ENCODE measurements around the gene TRMT10A.

The TRMT10A gene

DNA sequence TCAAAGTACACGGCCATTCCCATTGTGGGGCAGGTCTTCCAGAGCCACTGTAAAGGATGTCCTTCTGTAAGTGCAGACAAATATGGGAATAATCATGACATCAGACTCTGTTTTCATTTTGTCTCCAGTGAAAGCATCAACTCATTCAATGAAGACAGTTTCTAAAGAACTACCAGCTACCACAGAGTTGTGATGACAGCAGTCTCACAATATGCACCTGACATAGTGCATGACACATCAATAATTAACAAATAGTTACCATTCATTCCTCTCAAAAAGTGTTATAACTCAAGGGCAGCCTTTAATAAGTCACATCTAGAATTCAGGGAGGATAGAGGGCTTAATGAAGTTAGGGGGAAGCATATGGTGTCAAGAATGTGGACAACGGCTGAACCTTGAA is 31.0 kb upstream of the TRMT10A start:
- Histone ChIP-seq H3K4me3 (ENCODE audit: low read length, poor library complexity, severe bottlenecking) (no peak overlapping the region), H3K4me2 (ENCODE audit: low read depth, low read length, poor library complexity, severe bottlenecking) (no peak overlapping the region), H3K9me3 (ENCODE audit: insufficient read depth, low read depth, low read length) (no peaks in the 10 kb centered on the region), H4K20me1 (ENCODE audit: insufficient read depth, low read length, poor library complexity, severe bottlenecking) (no peaks in the 10 kb centered on the region), H3F3A (ENCODE audit: low read depth) (no peaks in the 10 kb centered on the region), H2AFZ (ENCODE audit: low read length) (no peak overlapping the region), H3K79me2 (ENCODE audit: insufficient read depth, low read length) (no peaks in the 10 kb centered on the region), H3K27me3 (ENCODE audit: insufficient read depth, low read length, poor library complexity, severe bottlenecking) (no peaks in the 10 kb centered on the region), H3K4me1 (ENCODE audit: insufficient read depth, low read length, poor library complexity, severe bottlenecking) (no peaks in the 10 kb centered on the region), H3K9ac (ENCODE audit: low read depth, low read length, poor library complexity, severe bottlenecking) (no peak overlapping the region), H3K36me3 (ENCODE audit: insufficient read depth, low read length) (no peaks in the 10 kb centered on the region), H3K9me2 (replicated peaks; ENCODE audit: low read depth, low read length) (no peaks in the 10 kb centered on the region)
- no peak for TF ChIP-seq EZH2phosphoT487 (IDR thresholded peaks at IDR 0.05; ENCODE audit: borderline replicate concordance)
- TF ChIP-seq, protein P1, sequence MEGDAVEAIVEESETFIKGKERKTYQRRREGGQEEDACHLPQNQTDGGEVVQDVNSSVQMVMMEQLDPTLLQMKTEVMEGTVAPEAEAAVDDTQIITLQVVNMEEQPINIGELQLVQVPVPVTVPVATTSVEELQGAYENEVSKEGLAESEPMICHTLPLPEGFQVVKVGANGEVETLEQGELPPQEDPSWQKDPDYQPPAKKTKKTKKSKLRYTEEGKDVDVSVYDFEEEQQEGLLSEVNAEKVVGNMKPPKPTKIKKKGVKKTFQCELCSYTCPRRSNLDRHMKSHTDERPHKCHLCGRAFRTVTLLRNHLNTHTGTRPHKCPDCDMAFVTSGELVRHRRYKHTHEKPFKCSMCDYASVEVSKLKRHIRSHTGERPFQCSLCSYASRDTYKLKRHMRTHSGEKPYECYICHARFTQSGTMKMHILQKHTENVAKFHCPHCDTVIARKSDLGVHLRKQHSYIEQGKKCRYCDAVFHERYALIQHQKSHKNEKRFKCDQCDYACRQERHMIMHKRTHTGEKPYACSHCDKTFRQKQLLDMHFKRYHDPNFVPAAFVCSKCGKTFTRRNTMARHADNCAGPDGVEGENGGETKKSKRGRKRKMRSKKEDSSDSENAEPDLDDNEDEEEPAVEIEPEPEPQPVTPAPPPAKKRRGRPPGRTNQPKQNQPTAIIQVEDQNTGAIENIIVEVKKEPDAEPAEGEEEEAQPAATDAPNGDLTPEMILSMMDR (conservative IDR thresholded peaks at IDR 0.05; ENCODE audit: low read length) = no peak

GRCh38 chr4:99593781-99594641 is 30.2 kb upstream of the TRMT10A start:
- no peaks in the 10 kb centered on the region for H3K9me3 ChIP-seq (ENCODE audit: insufficient read depth, low read depth, low read length)
- no peak overlapping the region for H2AFZ ChIP-seq (ENCODE audit: low read length)
- no peak overlapping the region for H3K9ac ChIP-seq (ENCODE audit: low read depth, low read length, poor library complexity, severe bottlenecking)
- H3K79me2 ChIP-seq (ENCODE audit: insufficient read depth, low read length) = no peaks in the 10 kb centered on the region
- H3K9me2 ChIP-seq (replicated peaks; ENCODE audit: low read depth, low read length) = no peaks in the 10 kb centered on the region
- H4K20me1 ChIP-seq (ENCODE audit: insufficient read depth, low read length, poor library complexity, severe bottlenecking) = no peaks in the 10 kb centered on the region
- TF ChIP-seq, protein P1 (conservative IDR thresholded peaks at IDR 0.05; ENCODE audit: low read length) = no peak
- TF ChIP-seq EZH2phosphoT487 (IDR thresholded peaks at IDR 0.05; ENCODE audit: borderline replicate concordance) = no peak
- no peaks in the 10 kb centered on the region for H3K4me1 ChIP-seq (ENCODE audit: insufficient read depth, low read length, poor library complexity, severe bottlenecking)
- H3K27me3 ChIP-seq (ENCODE audit: insufficient read depth, low read length, poor library complexity, severe bottlenecking) = no peaks in the 10 kb centered on the region
- no peaks in the 10 kb centered on the region for H3K36me3 ChIP-seq (ENCODE audit: insufficient read depth, low read length)
- H3F3A ChIP-seq (ENCODE audit: low read depth) = no peaks in the 10 kb centered on the region
- H3K4me3 ChIP-seq (ENCODE audit: low read length, poor library complexity, severe bottlenecking) = no peak overlapping the region
- H3K4me2 ChIP-seq (ENCODE audit: low read depth, low read length, poor library complexity, severe bottlenecking) = no peak overlapping the region

GRCh38 chr4:99591757-99592156 is 27.9 kb upstream of the TRMT10A start:
- no peaks in the 10 kb centered on the region for H3K9me2 ChIP-seq (replicated peaks; ENCODE audit: low read depth, low read length)
- H3K9me3 ChIP-seq (ENCODE audit: insufficient read depth, low read depth, low read length) = no peaks in the 10 kb centered on the region
- no peaks in the 10 kb centered on the region for H4K20me1 ChIP-seq (ENCODE audit: insufficient read depth, low read length, poor library complexity, severe bottlenecking)
- no peaks in the 10 kb centered on the region for H3F3A ChIP-seq (ENCODE audit: low read depth)
- H3K9ac ChIP-seq (ENCODE audit: low read depth, low read length, poor library complexity, severe bottlenecking) = no peak overlapping the region
- no peaks in the 10 kb centered on the region for H3K36me3 ChIP-seq (ENCODE audit: insufficient read depth, low read length)
- H3K4me2 ChIP-seq (ENCODE audit: low read depth, low read length, poor library complexity, severe bottlenecking) = no peak overlapping the region
- H3K4me3 ChIP-seq (ENCODE audit: low read length, poor library complexity, severe bottlenecking) = no peak overlapping the region
- TF ChIP-seq, protein P1 (conservative IDR thresholded peaks at IDR 0.05; ENCODE audit: low read length) = no peak
- TF ChIP-seq EZH2phosphoT487 (IDR thresholded peaks at IDR 0.05; ENCODE audit: borderline replicate concordance) = no peak
- H3K79me2 ChIP-seq (ENCODE audit: insufficient read depth, low read length) = no peaks in the 10 kb centered on the region
- no peaks in the 10 kb centered on the region for H3K4me1 ChIP-seq (ENCODE audit: insufficient read depth, low read length, poor library complexity, severe bottlenecking)
- no peak overlapping the region for H2AFZ ChIP-seq (ENCODE audit: low read length)
- H3K27me3 ChIP-seq (ENCODE audit: insufficient read depth, low read length, poor library complexity, severe bottlenecking) = no peaks in the 10 kb centered on the region

Measured in Loucy (cell line).